Caki2 (cell line): ENCODE results near the gene ZNF254. TPM values are rescaled to one million over a fixed set of nuclear protein-coding genes. Genes with fewer than 3 reads are reported as not detected.

Experiments used
- DNase-seq: peaks from one replicate; pipeline ENCODE4 v3.0.0-alpha.2; 2015; ENCODE audit warnings: low read depth
- in situ Hi-C: cut with HindIII; loops from 2 replicates; pipeline ENCODE4 v1.10.0; 2016; ENCODE audit warnings: low sequenced_read_pairs, low pct_unique_long_range_greater_than_20kb, mixed read lengths
- total RNA-seq: library from RNA; depleted of rRNA; stranded (reverse); fragments of >200 nt; shearing (Covaris generic); gene quantifications from 2 replicates; pipeline ENCODE4 v1.2.3, GENCODE V29; 2014; ENCODE audit warnings: low replicate concordance; rRNA removed

ZNF254 gene
- total RNA-seq, 1 experiment from 2014 or later = 5.9 TPM

- in situ Hi-C loops = no loop called here
- no peak for DNase-seq
These were observed 79.1 kb downstream of the ZNF254 start for GRCh38 chr19:24166055-24166454.

GRCh38 chr19:24173882-24174281, 86.9 kb downstream of the ZNF254 start:
- in situ Hi-C loops = no loop called here
- no peak for DNase-seq

GRCh38 chr19:24177686-24178085, 90.7 kb downstream of the ZNF254 start:
- in situ Hi-C loops = no loop called here
- DNase-seq = no peak

- DNase-seq = no peak
- in situ Hi-C loops = no loop called here
These were observed 91.2 kb downstream of the ZNF254 start for GRCh38 chr19:24178207-24178606.

Other genes with a start within 250 kb of the ZNF254 start
- 4.9 and 12.7 TPM in 2 replicates for gene ZNF726, start 172.3 kb upstream of the ZNF254 start, total RNA-seq